GM12878 (cell line): ENCODE data around the gene RPL32. TPM values are rescaled to one million over a fixed set of nuclear protein-coding genes. Genes with fewer than 3 reads are reported as not detected.

Source experiments
- ATAC-seq: fragments of 200-7000 bp; cut with Tn5 transposase; 3 replicates; pipeline ENCODE4 v1.9.1; 2020; ENCODE audit warnings: mild to moderate bottlenecking, moderate library complexity
- BruUV-seq: library from RNA; stranded (reverse); fragments of 400-500 nt; replicated peaks from 2 replicates; lab custom pipeline; 2021; lab: Mats Ljungman, UMichigan
- CTCF ChIA-PET: fragments of 300-600 bp; sonication (Branson Sonifier 250); formaldehyde crosslinking; extraction: SDS; loops from one replicate; lab custom pipeline; 2021; ENCODE audit warnings: inconsistent platforms; lab: Yijun Ruan, JAX
- POLR2A ChIA-PET: fragments of 350-600 bp; formaldehyde crosslinking; extraction: SDS; loops from one replicate; lab custom pipeline; 2021; ENCODE audit warnings: inconsistent platforms; lab: Charles Lee
- RAD21 ChIA-PET: fragments of 300-600 bp; sonication (Branson Sonifier 250); formaldehyde crosslinking; loops from one replicate; lab custom pipeline; 2023; ENCODE audit warnings: antibody characterized with exemption; ENCODE audit not compliant: unreplicated experiment; lab: Charles Lee
- SMC1A ChIA-PET: fragments of 300-600 bp; sonication (Branson Sonifier 250); formaldehyde crosslinking; loops from one replicate; lab custom pipeline; 2023; ENCODE audit not compliant: unreplicated experiment, uncharacterized antibody; lab: Charles Lee
- DNase-seq: peaks from one replicate; pipeline ENCODE4 v3.0.0-alpha.2; 2011; ENCODE audit warnings: low read depth, low spot score
- FAIRE-seq: peaks from 3 replicates; lab custom pipeline; 2011; peaks lifted over from hg19 to GRCh38; lab: Jason Lieb, UNC
- H2AFZ ChIP-seq: 2 replicates; pipeline ENCODE4 v1.6.0; 2011; ENCODE audit warnings: low read depth, low read length, control low read depth; ENCODE audit not compliant: control insufficient read depth
- H3K27ac ChIP-seq: 2 replicates; pipeline ENCODE4 v1.5.1; 2011; ENCODE audit warnings: control low read depth; ENCODE audit not compliant: control insufficient read depth, insufficient read depth
- H3K27me3 ChIP-seq, 2 experiments: replicated peaks in 1 of 2; 2 replicates each; pipeline versions ENCODE4 v1.6.0 to v1.6.1; 2011; ENCODE audit warnings: low read length in 1 of 2; ENCODE audit not compliant: control insufficient read depth in 2 of 2, insufficient read depth in 2 of 2
- H3K36me3 ChIP-seq, 2 experiments: 2 replicates each; pipeline ENCODE4 v1.5.1; 2011; ENCODE audit warnings: low read length in 1 of 2; ENCODE audit not compliant: control insufficient read depth in 2 of 2, insufficient read depth in 2 of 2
- H3K4me1 ChIP-seq: 2 replicates; pipeline ENCODE4 v1.6.1; 2011; ENCODE audit warnings: mild to moderate bottlenecking, low read length, moderate library complexity, mixed read lengths; ENCODE audit not compliant: control insufficient read depth, insufficient read depth
- H3K4me2 ChIP-seq: 2 replicates; pipeline ENCODE4 v1.6.0; 2011; ENCODE audit warnings: control low read depth; ENCODE audit not compliant: control insufficient read depth, insufficient read depth
- H3K4me3 ChIP-seq: fragments of 200-600 bp; sonication (generic); 2 replicates; pipeline ENCODE4 v1.5.1; 2016
- H3K79me2 ChIP-seq: 2 replicates; pipeline ENCODE4 v1.6.0; 2011; ENCODE audit warnings: low read length; ENCODE audit not compliant: control insufficient read depth, insufficient read depth
- H3K9ac ChIP-seq: 2 replicates; pipeline ENCODE4 v1.8.0; 2011; ENCODE audit warnings: low read length, control low read depth, mixed read lengths; ENCODE audit not compliant: control insufficient read depth, insufficient read depth
- H3K9me3 ChIP-seq: replicated peaks from 3 replicates; pipeline ENCODE4 v1.5.1; 2011; ENCODE audit warnings: mild to moderate bottlenecking, low read length; ENCODE audit not compliant: control insufficient read depth, insufficient read depth
- H4K20me1 ChIP-seq: 2 replicates; pipeline ENCODE4 v1.6.0; 2011; ENCODE audit not compliant: control insufficient read depth, insufficient read depth
- ATF7 ChIP-seq: fragments of 450-650 bp; IDR thresholded peaks from 2 replicates; pipeline ENCODE4 v1.6.1; 2016; ENCODE audit warnings: low read depth, mild to moderate bottlenecking
- CBFB ChIP-seq: IDR thresholded peaks from 2 replicates; pipeline ENCODE4 v1.6.1; 2016; ENCODE audit warnings: antibody characterized with exemption, low read depth
- GATAD2B ChIP-seq: fragments of 450-650 bp; conservative IDR thresholded peaks from 2 replicates; pipeline ENCODE4 v1.6.1; 2017; ENCODE audit warnings: low read depth, mild to moderate bottlenecking, moderate library complexity
- HDAC2 ChIP-seq: fragments of 200-600 bp; sonication (generic); IDR thresholded peaks from 2 replicates; pipeline ENCODE4 v1.6.1; 2017
- IRF4 ChIP-seq: IDR thresholded peaks from 2 replicates; pipeline ENCODE4 v1.6.1; 2011; ENCODE audit warnings: low read depth, low read length
- NFIC ChIP-seq: IDR thresholded peaks from 2 replicates; pipeline ENCODE4 v1.6.1; 2012; ENCODE audit warnings: low read depth, mild to moderate bottlenecking, inconsistent platforms, low read length, moderate library complexity
- NFXL1 ChIP-seq: fragments of 450-650 bp; IDR thresholded peaks from 2 replicates; pipeline ENCODE4 v1.6.1; 2017; ENCODE audit warnings: antibody characterized with exemption, mild to moderate bottlenecking, borderline replicate concordance
- RELA ChIP-seq: fragments of 450-650 bp; IDR thresholded peaks from 2 replicates; pipeline ENCODE4 v1.8.0; 2014; ENCODE audit warnings: borderline replicate concordance; ENCODE audit not compliant: partially characterized antibody
- SMARCA5 ChIP-seq: fragments of 450-650 bp; IDR thresholded peaks from 2 replicates; pipeline ENCODE4 v1.6.1; 2017; ENCODE audit warnings: mild to moderate bottlenecking
- TCF3 ChIP-seq: IDR thresholded peaks from 2 replicates; pipeline ENCODE4 v1.6.1; 2012; ENCODE audit warnings: low read depth, mild to moderate bottlenecking, low read length, borderline replicate concordance; ENCODE audit not compliant: insufficient read depth
- ZNF384 ChIP-seq: IDR thresholded peaks from 2 replicates; pipeline ENCODE4 v1.6.1; 2012; ENCODE audit warnings: low read depth, mild to moderate bottlenecking, low read length, improper control_type of control experiment, borderline replicate concordance
- WGBS: methylation state at CpG from one replicate; pipeline ENCODE4 v1.1.6; 2016; ENCODE audit warnings: low lambda C conversion rate; ENCODE audit not compliant: insufficient replicate concordance, insufficient coverage; ENCODE audit errors: missing lambda C conversion rate; 5-methylcytosine and 5-hydroxymethylcytosine counted together
- in situ Hi-C: fragments of 300-500 bp; cut with MboI; formaldehyde crosslinking; loops from 9 replicates; pipeline ENCODE4 v1.14.3; 2018; ENCODE audit warnings: mixed read lengths
- intact Hi-C: fragments of 100-400 bp; cut with micrococcal nuclease; formaldehyde crosslinking; loops from one replicate; pipeline ENCODE4 v1.14.2; 2022; ENCODE audit not compliant: unreplicated experiment
- polyA plus RNA-seq, 11 experiments: library from polyadenylated mRNA; depleted of rRNA in 4 of 11; unstranded in 6 of 11; stranded (reverse) in 5 of 11; fragments of >200 nt; fragmentation: Nextera tagmentation in 4 of 11; fragmentation: Illumina TruSeq in 1 of 11; extraction: Ambion mirVana in 4 of 11; extraction: Trizol in 1 of 11; gene quantifications; 1 replicate in 1 of 11; 2 replicates in 10 of 11; pipeline versions ENCODE4 v1.2.1 to v1.2.3, GENCODE V29; 2011 to 2016; ENCODE audit warnings: inconsistent platforms in 2 of 11, missing spikeins in 2 of 11, low read depth in 1 of 11
- total RNA-seq, 4 experiments: library from RNA; depleted of rRNA in 3 of 4; stranded (reverse); fragments of >200 nt in 3 of 4; fragmentation: Illumina TruSeq in 1 of 4; extraction: Trizol in 1 of 4; gene quantifications; 2 replicates each; pipeline versions ENCODE4 v1.2.1 to v1.2.3, GENCODE V29; 2013 to 2021
- TF ChIP-seq, protein P1 (sequence below): IDR thresholded peaks from 2 replicates; pipeline ENCODE4 v1.6.1; 2012; ENCODE audit warnings: low read depth, low read length, improper control_type of control experiment
- TF ChIP-seq, protein P2 (sequence below): IDR thresholded peaks from 2 replicates; pipeline ENCODE4 v1.6.1; 2012; ENCODE audit warnings: improper control_type of control experiment, low read depth, low read length; ENCODE audit not compliant: insufficient replicate concordance
- TF ChIP-seq, protein P3 (sequence below): fragments of 450-650 bp; IDR thresholded peaks from 2 replicates; pipeline ENCODE4 v1.6.1; 2017; ENCODE audit warnings: low read depth, mild to moderate bottlenecking, moderate library complexity

RPL32 gene
- total and polyA plus RNA-seq, 10 of the 15 experiments (the other 5 are each of a cell fraction or from before 2014, with no cell fraction given), result 1,533 to 5,147 (median 3,350) TPM

DNA sequence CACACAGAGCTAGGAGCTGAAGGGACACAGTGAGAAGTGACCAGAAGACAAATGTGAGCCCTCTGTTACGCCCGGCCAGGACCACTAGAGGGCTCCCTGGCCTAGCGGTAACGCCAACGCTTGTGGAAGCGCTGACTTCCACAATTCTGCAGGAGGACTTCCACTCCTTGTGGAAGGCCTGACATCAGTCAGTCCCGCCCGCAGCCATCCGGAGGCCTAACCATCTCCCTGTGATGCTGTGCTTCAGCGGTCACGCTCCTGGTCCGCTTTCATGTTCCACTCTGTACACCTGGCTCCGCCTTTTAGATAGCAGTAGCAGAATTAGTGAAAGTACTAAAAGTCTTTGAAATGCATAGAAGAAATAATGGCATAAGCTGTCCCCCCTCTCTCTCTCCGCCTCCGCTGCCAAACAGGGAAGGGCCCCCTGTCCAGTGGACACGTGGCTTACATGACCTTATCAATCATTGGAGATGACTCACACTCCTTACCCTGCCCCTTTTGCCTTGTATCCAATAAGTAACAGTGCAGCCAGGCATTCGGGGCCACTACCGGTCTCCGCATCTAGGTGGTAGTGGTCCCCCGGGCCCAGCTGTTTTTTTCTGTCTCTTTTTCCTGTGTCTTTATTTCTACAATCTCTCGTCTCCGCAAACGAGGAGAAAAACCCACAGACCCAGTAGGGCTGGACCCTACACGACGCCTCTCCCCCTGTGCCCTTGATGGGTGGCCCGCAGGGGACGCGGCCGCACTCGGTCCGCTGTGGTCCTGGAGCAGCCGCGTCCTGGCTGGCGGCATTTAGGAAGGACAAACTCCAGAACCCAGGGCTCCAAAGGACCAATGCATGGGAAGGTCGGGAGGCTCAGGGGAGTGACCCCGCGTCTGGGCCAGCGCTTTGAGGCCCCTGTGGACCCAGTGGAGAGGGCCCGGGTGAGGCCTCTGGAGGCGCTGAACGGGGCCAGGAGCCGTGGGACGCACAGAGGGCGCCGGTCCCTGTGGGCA is 27.0 kb upstream of the RPL32 start:
- intact Hi-C loops, result loop anchor here (1.0 to 10.0 kb wide), 2 partner anchors 24 to 116 kb away; no protein-coding TSS in a partner anchor
- Histone ChIP-seq H3K4me1 (peaks cover 28% of the 10 kb centered on the region), H3K27ac (no peak overlapping the region), H3K9ac (no peak overlapping the region), H4K20me1 (no peaks in the 10 kb centered on the region), H3K27me3 (no peaks in the 10 kb centered on the region; a peak in 1 of 4 replicates), H2AFZ (peak overlapping the region; percentile 48), H3K9me3 (no peaks in the 10 kb centered on the region; the same call in 2 of the 3 replicates), H3K79me2 (no peaks in the 10 kb centered on the region), H3K4me2 (peak overlapping the region; percentile 85), H3K36me3 (no peaks in the 10 kb centered on the region), H3K4me3 (no peak overlapping the region)
- ChIA-PET CTCF (interaction anchor here (0.6 to 15.3 kb wide), 19 partner anchors 9 to 732 kb away, joined by 3 to 271 read pairs (median 3); partner anchors contain the start of gene RPL32), SMC1A (interaction anchor here (1.0 to 6.7 kb wide), 4 partner anchors 13 to 587 kb away, joined by 3 to 103 read pairs (median 4); no protein-coding TSS in a partner anchor), POLR2A (interaction anchor here (2.8 kb wide), 1 partner anchor 22 kb away, joined by 7 read pairs; no protein-coding TSS in a partner anchor), RAD21 (interaction anchor here (0.7 to 1.6 kb wide), 9 partner anchors 10 to 611 kb away, joined by 3 to 19 read pairs (median 3); no protein-coding TSS in a partner anchor)
- DNase-seq (no peak), ATAC-seq (peak; percentile 82), FAIRE-seq (no peak)
- BruUV-seq, result no TSS peak
- in situ Hi-C loops, result no loop called here
- 20% methylated on average over 45 of the region's 45 CpGs for WGBS
- TF ChIP-seq ZNF384, result no peak
- TF ChIP-seq, protein P1, sequence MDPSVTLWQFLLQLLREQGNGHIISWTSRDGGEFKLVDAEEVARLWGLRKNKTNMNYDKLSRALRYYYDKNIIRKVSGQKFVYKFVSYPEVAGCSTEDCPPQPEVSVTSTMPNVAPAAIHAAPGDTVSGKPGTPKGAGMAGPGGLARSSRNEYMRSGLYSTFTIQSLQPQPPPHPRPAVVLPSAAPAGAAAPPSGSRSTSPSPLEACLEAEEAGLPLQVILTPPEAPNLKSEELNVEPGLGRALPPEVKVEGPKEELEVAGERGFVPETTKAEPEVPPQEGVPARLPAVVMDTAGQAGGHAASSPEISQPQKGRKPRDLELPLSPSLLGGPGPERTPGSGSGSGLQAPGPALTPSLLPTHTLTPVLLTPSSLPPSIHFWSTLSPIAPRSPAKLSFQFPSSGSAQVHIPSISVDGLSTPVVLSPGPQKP, result no peak
- no peak for TF ChIP-seq HDAC2
- TF ChIP-seq NFXL1, result no peak
- TF ChIP-seq TCF3, result no peak
- TF ChIP-seq CBFB, result no peak
- no peak for TF ChIP-seq NFIC
- TF ChIP-seq GATAD2B, result no peak
- TF ChIP-seq SMARCA5, result peak; percentile 16; the same call in 1 of the 2 replicates
- TF ChIP-seq, protein P2, sequence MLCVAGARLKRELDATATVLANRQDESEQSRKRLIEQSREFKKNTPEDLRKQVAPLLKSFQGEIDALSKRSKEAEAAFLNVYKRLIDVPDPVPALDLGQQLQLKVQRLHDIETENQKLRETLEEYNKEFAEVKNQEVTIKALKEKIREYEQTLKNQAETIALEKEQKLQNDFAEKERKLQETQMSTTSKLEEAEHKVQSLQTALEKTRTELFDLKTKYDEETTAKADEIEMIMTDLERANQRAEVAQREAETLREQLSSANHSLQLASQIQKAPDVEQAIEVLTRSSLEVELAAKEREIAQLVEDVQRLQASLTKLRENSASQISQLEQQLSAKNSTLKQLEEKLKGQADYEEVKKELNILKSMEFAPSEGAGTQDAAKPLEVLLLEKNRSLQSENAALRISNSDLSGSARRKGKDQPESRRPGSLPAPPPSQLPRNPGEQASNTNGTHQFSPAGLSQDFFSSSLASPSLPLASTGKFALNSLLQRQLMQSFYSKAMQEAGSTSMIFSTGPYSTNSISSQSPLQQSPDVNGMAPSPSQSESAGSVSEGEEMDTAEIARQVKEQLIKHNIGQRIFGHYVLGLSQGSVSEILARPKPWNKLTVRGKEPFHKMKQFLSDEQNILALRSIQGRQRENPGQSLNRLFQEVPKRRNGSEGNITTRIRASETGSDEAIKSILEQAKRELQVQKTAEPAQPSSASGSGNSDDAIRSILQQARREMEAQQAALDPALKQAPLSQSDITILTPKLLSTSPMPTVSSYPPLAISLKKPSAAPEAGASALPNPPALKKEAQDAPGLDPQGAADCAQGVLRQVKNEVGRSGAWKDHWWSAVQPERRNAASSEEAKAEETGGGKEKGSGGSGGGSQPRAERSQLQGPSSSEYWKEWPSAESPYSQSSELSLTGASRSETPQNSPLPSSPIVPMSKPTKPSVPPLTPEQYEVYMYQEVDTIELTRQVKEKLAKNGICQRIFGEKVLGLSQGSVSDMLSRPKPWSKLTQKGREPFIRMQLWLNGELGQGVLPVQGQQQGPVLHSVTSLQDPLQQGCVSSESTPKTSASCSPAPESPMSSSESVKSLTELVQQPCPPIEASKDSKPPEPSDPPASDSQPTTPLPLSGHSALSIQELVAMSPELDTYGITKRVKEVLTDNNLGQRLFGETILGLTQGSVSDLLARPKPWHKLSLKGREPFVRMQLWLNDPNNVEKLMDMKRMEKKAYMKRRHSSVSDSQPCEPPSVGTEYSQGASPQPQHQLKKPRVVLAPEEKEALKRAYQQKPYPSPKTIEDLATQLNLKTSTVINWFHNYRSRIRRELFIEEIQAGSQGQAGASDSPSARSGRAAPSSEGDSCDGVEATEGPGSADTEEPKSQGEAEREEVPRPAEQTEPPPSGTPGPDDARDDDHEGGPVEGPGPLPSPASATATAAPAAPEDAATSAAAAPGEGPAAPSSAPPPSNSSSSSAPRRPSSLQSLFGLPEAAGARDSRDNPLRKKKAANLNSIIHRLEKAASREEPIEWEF, result no peak
- 0 out of 2 replicates have a peak, but pooled peaks have one; percentile 48 for TF ChIP-seq IRF4
- TF ChIP-seq ATF7, result no peak
- TF ChIP-seq, protein P3, sequence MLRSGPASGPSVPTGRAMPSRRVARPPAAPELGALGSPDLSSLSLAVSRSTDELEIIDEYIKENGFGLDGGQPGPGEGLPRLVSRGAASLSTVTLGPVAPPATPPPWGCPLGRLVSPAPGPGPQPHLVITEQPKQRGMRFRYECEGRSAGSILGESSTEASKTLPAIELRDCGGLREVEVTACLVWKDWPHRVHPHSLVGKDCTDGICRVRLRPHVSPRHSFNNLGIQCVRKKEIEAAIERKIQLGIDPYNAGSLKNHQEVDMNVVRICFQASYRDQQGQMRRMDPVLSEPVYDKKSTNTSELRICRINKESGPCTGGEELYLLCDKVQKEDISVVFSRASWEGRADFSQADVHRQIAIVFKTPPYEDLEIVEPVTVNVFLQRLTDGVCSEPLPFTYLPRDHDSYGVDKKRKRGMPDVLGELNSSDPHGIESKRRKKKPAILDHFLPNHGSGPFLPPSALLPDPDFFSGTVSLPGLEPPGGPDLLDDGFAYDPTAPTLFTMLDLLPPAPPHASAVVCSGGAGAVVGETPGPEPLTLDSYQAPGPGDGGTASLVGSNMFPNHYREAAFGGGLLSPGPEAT, result no peak
- peak; percentile 39 for TF ChIP-seq RELA
